Erythroblast (primary cell): Measurements from ENCODE around the gene GPT2.

ENCODE experiments used
- GATA1 ChIP-seq: IDR thresholded peaks from 2 replicates; pipeline ENCODE4 v1.6.1; 2011; ENCODE audit warnings: low read depth, mild to moderate bottlenecking, control low read depth, low read length, moderate library complexity
- POLR2A ChIP-seq: IDR thresholded peaks from 2 replicates; pipeline ENCODE4 v1.6.1; 2011; ENCODE audit warnings: mild to moderate bottlenecking, low read length

- TF ChIP-seq POLR2A, result no peak
- TF ChIP-seq GATA1, result no peak
Measured at GRCh38 chr16:46961373-46962353, 77.5 kb downstream of the GPT2 start.
